GM23248 (cell line): Measurements from ENCODE around the gene ADGRD2. TPM values are rescaled to one million over a fixed set of nuclear protein-coding genes. Genes with fewer than 3 reads are reported as not detected.

Experiments used
- DNase-seq: peaks from one replicate; pipeline ENCODE4 v3.0.0-alpha.2; 2015
- H2AFZ ChIP-seq: fragments of 200-600 bp; sonication (generic); 2 replicates; pipeline ENCODE4 v1.6.1; 2016; ENCODE audit warnings: antibody characterized with exemption
- H3F3A ChIP-seq: fragments of 200-600 bp; sonication (generic); 2 replicates; pipeline ENCODE4 v1.6.1; 2016; ENCODE audit warnings: mild to moderate bottlenecking, antibody characterized with exemption, mixed run types; ENCODE audit not compliant: insufficient read depth
- H3K27ac ChIP-seq: fragments of 200-600 bp; sonication (generic); 2 replicates; pipeline ENCODE4 v1.5.1; 2016; ENCODE audit warnings: mild to moderate bottlenecking
- H3K27me3 ChIP-seq: fragments of 200-600 bp; sonication (generic); replicated peaks from 2 replicates; pipeline ENCODE4 v1.6.1; 2016; ENCODE audit warnings: mild to moderate bottlenecking; ENCODE audit not compliant: insufficient read depth
- H3K36me3 ChIP-seq: fragments of 200-600 bp; sonication (generic); 2 replicates; pipeline ENCODE4 v1.6.1; 2016; ENCODE audit warnings: low read depth, mild to moderate bottlenecking
- H3K4me1 ChIP-seq: fragments of 200-600 bp; sonication (generic); 2 replicates; pipeline ENCODE4 v1.6.1; 2016; ENCODE audit warnings: mild to moderate bottlenecking; ENCODE audit not compliant: insufficient read depth
- H3K4me2 ChIP-seq: fragments of 200-600 bp; sonication (generic); one replicate; pipeline ENCODE4 v1.6.1; 2016; ENCODE audit warnings: mild to moderate bottlenecking; ENCODE audit not compliant: unreplicated experiment
- H3K4me3 ChIP-seq: fragments of 200-600 bp; sonication (generic); 2 replicates; pipeline ENCODE4 v1.5.1; 2016; ENCODE audit warnings: mild to moderate bottlenecking
- H3K79me2 ChIP-seq: fragments of 200-600 bp; sonication (generic); 2 replicates; pipeline ENCODE4 v1.6.1; 2016; ENCODE audit warnings: mild to moderate bottlenecking; ENCODE audit not compliant: insufficient read depth
- H3K9ac ChIP-seq: fragments of 200-600 bp; sonication (generic); 2 replicates; pipeline ENCODE4 v1.6.1; 2016; ENCODE audit warnings: mild to moderate bottlenecking
- H3K9me2 ChIP-seq: fragments of 200-600 bp; sonication (generic); 2 replicates; pipeline ENCODE4 v1.6.1; 2016; ENCODE audit warnings: mixed run types, mild to moderate bottlenecking, moderate library complexity; ENCODE audit not compliant: insufficient read depth
- H3K9me3 ChIP-seq: fragments of 200-600 bp; sonication (generic); one replicate; pipeline ENCODE4 v1.6.1; 2017; ENCODE audit warnings: low read depth
- H4K20me1 ChIP-seq: fragments of 200-600 bp; sonication (generic); 2 replicates; pipeline ENCODE4 v1.6.0; 2016; ENCODE audit not compliant: insufficient read depth
- EZH2 ChIP-seq: fragments of 200-600 bp; sonication (generic); IDR thresholded peaks from 2 replicates; pipeline ENCODE4 v1.6.1; 2018; ENCODE audit warnings: antibody characterized with exemption, mild to moderate bottlenecking; ENCODE audit not compliant: insufficient read depth, poor library complexity, severe bottlenecking
- EZH2phosphoT487 ChIP-seq: fragments of 200-600 bp; sonication (generic); IDR thresholded peaks from 2 replicates; pipeline ENCODE4 v1.6.1; 2018; ENCODE audit warnings: antibody characterized with exemption, moderate library complexity, mild to moderate bottlenecking, low read depth; ENCODE audit not compliant: insufficient read depth
- WGBS, 2 experiments: methylation state at CpG; one replicate each; pipeline ENCODE4 v1.1.6; 2015 to 2017; ENCODE audit warnings: low lambda C conversion rate in 2 of 2, low coverage in 1 of 2; ENCODE audit errors: missing lambda C conversion rate in 2 of 2; 5-methylcytosine and 5-hydroxymethylcytosine counted together
- in situ Hi-C: fragments of 300-500 bp; cut with MboI; formaldehyde crosslinking; loops from 2 replicates; pipeline ENCODE4 v1.15.0; 2020
- polyA plus RNA-seq: library from polyadenylated mRNA; unstranded; fragments of >200 nt; fragmentation: Nextera tagmentation; extraction: Ambion mirVana; gene quantifications from 2 replicates; pipeline ENCODE4 v1.2.1, GENCODE V29; 2016
- total RNA-seq: library from RNA; depleted of rRNA; stranded (reverse); fragments of >200 nt; shearing (Covaris generic); gene quantifications from 2 replicates; pipeline ENCODE4 v1.2.3, GENCODE V29; 2014

ADGRD2 gene
- total and polyA plus RNA-seq, 2 experiments from 2014 or later = not detected

- H3K27me3 ChIP-seq = peaks cover 12% of the 10 kb centered on the region
- in situ Hi-C loops = no loop called here
- no peaks in the 10 kb centered on the region for H4K20me1 ChIP-seq
- H3K27ac ChIP-seq = no peak overlapping the region
- H3K9me3 ChIP-seq = no peaks in the 10 kb centered on the region
- no peaks in the 10 kb centered on the region for H3F3A ChIP-seq
- no peaks in the 10 kb centered on the region for H3K36me3 ChIP-seq
- TF ChIP-seq EZH2phosphoT487 = no peak
- TF ChIP-seq EZH2 = no peak
- no peak overlapping the region for H2AFZ ChIP-seq
- no peak for DNase-seq
- H3K9ac ChIP-seq = no peak overlapping the region
- H3K79me2 ChIP-seq = no peaks in the 10 kb centered on the region
- H3K9me2 ChIP-seq = no peaks in the 10 kb centered on the region
- H3K4me2 ChIP-seq = no peak overlapping the region
- H3K4me3 ChIP-seq = no peak overlapping the region
- 0 out of 2 replicates have a peak, but pooled peaks cover 7% of the 10 kb centered on the region for H3K4me1 ChIP-seq
- 72 to 79% methylated on average over 7 of the region's 7 CpGs for WGBS, 2 experiments
Measured at GRCh38 chr9:124448019-124448418, 2.2 kb upstream of the ADGRD2 start.

- Histone ChIP-seq H3K4me2 (no peak overlapping the region), H3K9ac (no peak overlapping the region), H3F3A (no peaks in the 10 kb centered on the region), H4K20me1 (no peaks in the 10 kb centered on the region), H3K4me1 (0 out of 2 replicates have a peak, but pooled peaks cover 7% of the 10 kb centered on the region), H3K27ac (no peak overlapping the region), H3K36me3 (no peaks in the 10 kb centered on the region), H3K9me2 (no peaks in the 10 kb centered on the region), H3K4me3 (no peak overlapping the region), H3K79me2 (no peaks in the 10 kb centered on the region), H3K27me3 (peaks cover 18% of the 10 kb centered on the region), H2AFZ (no peak overlapping the region), H3K9me3 (no peaks in the 10 kb centered on the region)
- in situ Hi-C loops = no loop called here
- no peak for DNase-seq
- TF ChIP-seq EZH2 (no peak), EZH2phosphoT487 (no peak)
- WGBS, 2 experiments = 87 to 88% methylated on average over 13 of the region's 13 CpGs
Measured at GRCh38 chr9:124449381-124450151, 685 bp upstream of the ADGRD2 start.

DNA sequence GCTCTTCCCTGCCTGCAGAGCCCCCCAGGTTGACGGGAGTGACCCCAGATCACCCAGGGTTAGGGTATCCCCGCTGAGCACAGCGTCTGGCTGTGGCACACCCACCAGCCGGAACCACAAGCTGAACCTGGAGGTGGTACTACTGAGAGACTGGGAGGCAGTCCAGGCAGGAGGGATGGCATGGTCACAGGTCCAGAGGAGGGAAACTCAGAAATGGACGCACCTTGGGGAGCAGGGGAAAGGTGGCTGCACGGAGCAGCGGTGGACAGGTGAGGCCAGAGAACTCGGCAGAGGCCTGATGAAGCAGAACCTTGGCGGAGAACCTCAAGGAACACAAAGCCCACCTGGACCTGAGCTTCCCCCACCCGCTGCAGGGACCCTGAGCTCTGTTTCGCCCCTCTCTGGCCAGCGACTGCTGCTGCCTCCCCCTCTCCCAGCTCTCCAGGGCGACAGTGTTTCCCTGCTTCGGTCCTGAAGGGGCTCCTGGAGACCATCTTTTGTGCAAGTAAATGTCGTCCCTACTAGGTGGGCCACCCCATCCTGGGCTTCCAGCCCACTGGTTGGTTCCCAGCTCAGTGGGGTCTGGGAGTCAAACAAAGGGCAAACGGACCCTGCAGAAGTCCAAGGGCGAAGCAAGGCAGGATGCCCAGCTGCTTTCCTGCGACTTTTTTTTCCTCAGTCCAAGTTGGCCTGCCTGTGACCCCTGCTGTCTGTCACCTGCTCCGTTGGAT, 845 bp downstream of the ADGRD2 start:
- Histone ChIP-seq H4K20me1 (no peaks in the 10 kb centered on the region), H2AFZ (no peak overlapping the region), H3K9me3 (no peaks in the 10 kb centered on the region), H3F3A (no peaks in the 10 kb centered on the region), H3K9ac (no peak overlapping the region), H3K79me2 (no peaks in the 10 kb centered on the region), H3K36me3 (no peaks in the 10 kb centered on the region), H3K4me2 (peak overlapping the region; percentile 54), H3K4me3 (no peak overlapping the region), H3K4me1 (0 out of 2 replicates have a peak, but pooled peaks cover 7% of the 10 kb centered on the region), H3K27ac (no peak overlapping the region), H3K27me3 (peaks cover 18% of the 10 kb centered on the region), H3K9me2 (no peaks in the 10 kb centered on the region)
- 38 to 39% methylated on average over 19 of the region's 19 CpGs for WGBS, 2 experiments
- TF ChIP-seq EZH2 (no peak), EZH2phosphoT487 (no peak)
- DNase-seq = no peak
- in situ Hi-C loops = no loop called here

- H3K4me3 ChIP-seq = no peak overlapping the region
- DNase-seq = no peak
- no peak overlapping the region for H3K9ac ChIP-seq
- WGBS, 2 experiments = 75 to 77% methylated on average over 19 of the region's 19 CpGs
- TF ChIP-seq EZH2 = no peak
- TF ChIP-seq EZH2phosphoT487 = no peak
- no peak overlapping the region for H2AFZ ChIP-seq
- no peak overlapping the region for H3K27ac ChIP-seq
- no peaks in the 10 kb centered on the region for H3K9me2 ChIP-seq
- in situ Hi-C loops = no loop called here
- no peaks in the 10 kb centered on the region for H4K20me1 ChIP-seq
- H3K4me2 ChIP-seq = no peak overlapping the region
- no peaks in the 10 kb centered on the region for H3K36me3 ChIP-seq
- no peaks in the 10 kb centered on the region for H3F3A ChIP-seq
- H3K27me3 ChIP-seq = peaks cover 18% of the 10 kb centered on the region
- no peaks in the 10 kb centered on the region for H3K79me2 ChIP-seq
- no peaks in the 10 kb centered on the region for H3K9me3 ChIP-seq
- 0 out of 2 replicates have a peak, but pooled peaks cover 7% of the 10 kb centered on the region for H3K4me1 ChIP-seq
Measured at GRCh38 chr9:124452326-124452725, 2.1 kb downstream of the ADGRD2 start.
